ENCODE results near the gene SACM1L.
"Not testable (repeated sequence)": the region's sequence is repeated elsewhere in the genome, so short reads cannot be mapped to it uniquely, and the experiment has no call there.

The SACM1L gene

GRCh38 chr3:45690336-45691035 is 1.3 kb downstream of the SACM1L start:
- H3K4me3 ChIP-seq (ENCODE audit: low read length): peak overlapping the region; percentile 77
- DNase-seq (ENCODE audit: low read depth): no peak
- peak; percentile 2 for TF ChIP-seq CTCF (IDR thresholded peaks at IDR 0.05; ENCODE audit: insufficient read depth, low read depth, low read length, missing control alignments)

- TF ChIP-seq CTCF (IDR thresholded peaks at IDR 0.05; ENCODE audit: insufficient read depth, low read depth, low read length, missing control alignments): no peak
- H3K4me3 ChIP-seq (ENCODE audit: low read length): no peak overlapping the region
- DNase-seq (ENCODE audit: low read depth): no peak
Observed at GRCh38 chr3:45691842-45692241, 2.6 kb downstream of the SACM1L start.

GRCh38 chr3:45692866-45693265 is 3.7 kb downstream of the SACM1L start:
- TF ChIP-seq CTCF (IDR thresholded peaks at IDR 0.05; ENCODE audit: insufficient read depth, low read depth, low read length, missing control alignments): no peak

GRCh38 chr3:45693941-45694521 is 4.8 kb downstream of the SACM1L start:
- no peak for DNase-seq (ENCODE audit: low read depth)
- no peak overlapping the region for H3K4me3 ChIP-seq (ENCODE audit: low read length)
- TF ChIP-seq CTCF (IDR thresholded peaks at IDR 0.05; ENCODE audit: insufficient read depth, low read depth, low read length, missing control alignments): peak; percentile 8

More at GRCh38 chr3:45692866-45693265, 3.7 kb downstream of the SACM1L start:
- no peak overlapping the region for H3K4me3 ChIP-seq (ENCODE audit: low read length)
- peak; percentile 61 for DNase-seq (ENCODE audit: low read depth)

GRCh38 chr3:45695166-45695565 is 6.0 kb downstream of the SACM1L start:
- not testable (repeated sequence) for DNase-seq (ENCODE audit: low read depth)

GRCh38 chr3:45700570-45701073 is 11.4 kb downstream of the SACM1L start:
- no peak for TF ChIP-seq CTCF (IDR thresholded peaks at IDR 0.05; ENCODE audit: insufficient read depth, low read depth, low read length, missing control alignments)
- no peak for DNase-seq (ENCODE audit: low read depth)
- no peak overlapping the region for H3K4me3 ChIP-seq (ENCODE audit: low read length)

More at GRCh38 chr3:45695166-45695565, 6.0 kb downstream of the SACM1L start:
- H3K4me3 ChIP-seq (ENCODE audit: low read length): not testable (repeated sequence)

- H3K4me3 ChIP-seq (ENCODE audit: low read length): no peak overlapping the region
- DNase-seq (ENCODE audit: low read depth): no peak
- no peak for TF ChIP-seq CTCF (IDR thresholded peaks at IDR 0.05; ENCODE audit: insufficient read depth, low read depth, low read length, missing control alignments)
Observed at GRCh38 chr3:45701172-45701867, 12.1 kb downstream of the SACM1L start.
